SK-N-MC (cell line): ENCODE results near the gene MEI1.

Source experiments
- EZH2 ChIP-seq: fragments of 200-600 bp; sonication (generic); IDR thresholded peaks from one replicate; pipeline ENCODE4 v1.6.1; 2017; ENCODE audit warnings: antibody characterized with exemption
- POLR2AphosphoS5 ChIP-seq: IDR thresholded peaks from 2 replicates; pipeline ENCODE4 v1.6.1; 2012; ENCODE audit warnings: mild to moderate bottlenecking, low read depth, low read length, borderline replicate concordance

- no peak for TF ChIP-seq EZH2
- no peak for TF ChIP-seq POLR2AphosphoS5
Observed at GRCh38 chr22:41818596-41818995, 119.3 kb downstream of the MEI1 start.
